ENCODE measurements around the gene ANP32B.
"Not testable (repeated sequence)": the region's sequence is repeated elsewhere in the genome, so short reads cannot be mapped to it uniquely, and the experiment has no call there.

ANP32B gene

GRCh38 chr9:97958812-97959511 lies 24.2 kb upstream of the ANP32B start:
- Mint-ChIP-seq H3K36me3 (no peaks in the 10 kb centered on the region), H3K4me1 (no peaks in the 10 kb centered on the region), H3K27ac (no peak overlapping the region), H3K4me3 (no peak overlapping the region), H3K9me3 (no peaks in the 10 kb centered on the region), H3K27me3 (no peaks in the 10 kb centered on the region)
- ATAC-seq, result no peak

GRCh38 chr9:97959585-97959984 lies 23.6 kb upstream of the ANP32B start:
- Mint-ChIP-seq H3K27me3 (no peaks in the 10 kb centered on the region), H3K36me3 (no peaks in the 10 kb centered on the region), H3K27ac (no peak overlapping the region), H3K9me3 (no peaks in the 10 kb centered on the region), H3K4me3 (no peak overlapping the region), H3K4me1 (no peaks in the 10 kb centered on the region)
- no peak for ATAC-seq

- not testable (repeated sequence) for H3K4me1 Mint-ChIP-seq, H3K27me3 Mint-ChIP-seq, H3K9me3 Mint-ChIP-seq, H3K4me3 Mint-ChIP-seq, H3K36me3 Mint-ChIP-seq, H3K27ac Mint-ChIP-seq, ATAC-seq
These were observed 22.3 kb upstream of the ANP32B start for GRCh38 chr9:97960678-97961328.

GRCh38 chr9:97961361-97961760 lies 21.8 kb upstream of the ANP32B start:
- no peaks in the 10 kb centered on the region for H3K36me3 Mint-ChIP-seq
- no peak for ATAC-seq
- H3K27me3 Mint-ChIP-seq, result no peaks in the 10 kb centered on the region
- H3K4me3 Mint-ChIP-seq, result no peak overlapping the region
- no peaks in the 10 kb centered on the region for H3K4me1 Mint-ChIP-seq
- no peak overlapping the region for H3K27ac Mint-ChIP-seq
- H3K9me3 Mint-ChIP-seq, result no peaks in the 10 kb centered on the region

- Mint-ChIP-seq H3K4me1 (no peaks in the 10 kb centered on the region), H3K4me3 (no peak overlapping the region), H3K27ac (no peak overlapping the region), H3K36me3 (no peaks in the 10 kb centered on the region), H3K9me3 (no peaks in the 10 kb centered on the region), H3K27me3 (no peaks in the 10 kb centered on the region)
- no peak for ATAC-seq
These were observed 21.0 kb upstream of the ANP32B start for GRCh38 chr9:97962136-97962535.

GRCh38 chr9:97962575-97962974 lies 20.6 kb upstream of the ANP32B start:
- ATAC-seq, result no peak

GRCh38 chr9:97963232-97963631 lies 19.9 kb upstream of the ANP32B start:
- Mint-ChIP-seq H3K27me3 (no peaks in the 10 kb centered on the region), H3K27ac (no peak overlapping the region), H3K4me1 (no peaks in the 10 kb centered on the region), H3K4me3 (no peak overlapping the region), H3K36me3 (no peaks in the 10 kb centered on the region), H3K9me3 (no peaks in the 10 kb centered on the region)
- no peak for ATAC-seq

More at GRCh38 chr9:97962575-97962974, 20.6 kb upstream of the ANP32B start:
- no peak overlapping the region for H3K27ac Mint-ChIP-seq
- H3K4me1 Mint-ChIP-seq, result no peaks in the 10 kb centered on the region
- H3K36me3 Mint-ChIP-seq, result no peaks in the 10 kb centered on the region
- no peaks in the 10 kb centered on the region for H3K9me3 Mint-ChIP-seq
- H3K27me3 Mint-ChIP-seq, result no peaks in the 10 kb centered on the region
- H3K4me3 Mint-ChIP-seq, result no peak overlapping the region

- no peaks in the 10 kb centered on the region for H3K4me1 Mint-ChIP-seq
- no peaks in the 10 kb centered on the region for H3K27me3 Mint-ChIP-seq
- no peak for ATAC-seq
- no peaks in the 10 kb centered on the region for H3K9me3 Mint-ChIP-seq
- no peak overlapping the region for H3K4me3 Mint-ChIP-seq
- no peak overlapping the region for H3K27ac Mint-ChIP-seq
- no peaks in the 10 kb centered on the region for H3K36me3 Mint-ChIP-seq
These were observed 18.2 kb upstream of the ANP32B start for GRCh38 chr9:97964901-97965300.

GRCh38 chr9:97966493-97966892 lies 16.6 kb upstream of the ANP32B start:
- no peaks in the 10 kb centered on the region for H3K36me3 Mint-ChIP-seq
- no peak for ATAC-seq
- H3K4me3 Mint-ChIP-seq, result no peak overlapping the region
- no peak overlapping the region for H3K27ac Mint-ChIP-seq
- H3K27me3 Mint-ChIP-seq, result no peaks in the 10 kb centered on the region
- no peaks in the 10 kb centered on the region for H3K4me1 Mint-ChIP-seq
- no peaks in the 10 kb centered on the region for H3K9me3 Mint-ChIP-seq

GRCh38 chr9:97969014-97969413 lies 14.1 kb upstream of the ANP32B start:
- Mint-ChIP-seq H3K4me3 (no peak overlapping the region), H3K36me3 (no peaks in the 10 kb centered on the region), H3K27ac (no peak overlapping the region), H3K27me3 (peaks cover 9% of the 10 kb centered on the region), H3K4me1 (no peaks in the 10 kb centered on the region), H3K9me3 (no peaks in the 10 kb centered on the region)
- ATAC-seq, result no peak

- Mint-ChIP-seq H3K27me3 (peaks cover 9% of the 10 kb centered on the region), H3K27ac (no peak overlapping the region), H3K4me3 (no peak overlapping the region), H3K9me3 (peaks cover 2% of the 10 kb centered on the region), H3K4me1 (no peaks in the 10 kb centered on the region), H3K36me3 (no peaks in the 10 kb centered on the region)
- ATAC-seq, result no peak
These were observed 13.0 kb upstream of the ANP32B start for GRCh38 chr9:97970165-97970564.

GRCh38 chr9:97972753-97973152 lies 10.4 kb upstream of the ANP32B start:
- H3K36me3 Mint-ChIP-seq, result no peaks in the 10 kb centered on the region
- H3K27me3 Mint-ChIP-seq, result peaks cover 9% of the 10 kb centered on the region
- H3K4me1 Mint-ChIP-seq, result no peaks in the 10 kb centered on the region
- H3K27ac Mint-ChIP-seq, result no peak overlapping the region
- peaks cover 3% of the 10 kb centered on the region for H3K9me3 Mint-ChIP-seq
- H3K4me3 Mint-ChIP-seq, result no peak overlapping the region
- ATAC-seq, result no peak

- Mint-ChIP-seq H3K4me1 (no peaks in the 10 kb centered on the region), H3K27me3 (peaks cover 9% of the 10 kb centered on the region), H3K27ac (no peak overlapping the region), H3K9me3 (peaks cover 3% of the 10 kb centered on the region), H3K4me3 (no peak overlapping the region), H3K36me3 (no peaks in the 10 kb centered on the region)
- no peak for ATAC-seq
These were observed 7.8 kb upstream of the ANP32B start for GRCh38 chr9:97975376-97975775.

- H3K27me3 Mint-ChIP-seq, H3K9me3 Mint-ChIP-seq, H3K36me3 Mint-ChIP-seq, ATAC-seq, H3K4me1 Mint-ChIP-seq, H3K27ac Mint-ChIP-seq, H3K4me3 Mint-ChIP-seq: not testable (repeated sequence)
These were observed 6.5 kb upstream of the ANP32B start for GRCh38 chr9:97976633-97977032.

GRCh38 chr9:97978371-97979130 lies 4.6 kb upstream of the ANP32B start:
- no peak for ATAC-seq
- H3K9me3 Mint-ChIP-seq, result peaks cover 3% of the 10 kb centered on the region
- peaks cover 13% of the 10 kb centered on the region for H3K4me1 Mint-ChIP-seq
- H3K27me3 Mint-ChIP-seq, result no peaks in the 10 kb centered on the region
- H3K4me3 Mint-ChIP-seq, result no peak overlapping the region
- no peaks in the 10 kb centered on the region for H3K36me3 Mint-ChIP-seq
- no peak overlapping the region for H3K27ac Mint-ChIP-seq
